ENCODE results near the gene SSH2.
"Not testable (repeated sequence)": the region's sequence is repeated elsewhere in the genome, so short reads cannot be mapped to it uniquely, and the experiment has no call there.

Gene SSH2

GRCh38 chr17:29779812-29780190, 150.2 kb downstream of the SSH2 start:
- not testable (repeated sequence) for DNase-seq (ENCODE audit: low read depth in 2 of 3, low spot score in 1 of 3)

GRCh38 chr17:29778956-29779811, 150.8 kb downstream of the SSH2 start:
- peak; percentile 67 to 85 (median 71) for DNase-seq (ENCODE audit: low read depth in 2 of 3, low spot score in 1 of 3)

- no peak for DNase-seq (ENCODE audit: low read depth in 2 of 3, low spot score in 1 of 3)
These were observed 152.4 kb downstream of the SSH2 start for GRCh38 chr17:29777663-29778062.

- DNase-seq (ENCODE audit: low read depth in 2 of 3, low spot score in 1 of 3), result no peak
These were observed 154.0 kb downstream of the SSH2 start for GRCh38 chr17:29776026-29776425.

GRCh38 chr17:29772981-29773380, 157.0 kb downstream of the SSH2 start:
- DNase-seq (ENCODE audit: low read depth in 2 of 3, low spot score in 1 of 3), result no peak

GRCh38 chr17:29771546-29771945, 158.5 kb downstream of the SSH2 start:
- DNase-seq (ENCODE audit: low read depth in 2 of 3, low spot score in 1 of 3), result no peak

- no peak for DNase-seq (ENCODE audit: low read depth in 2 of 3, low spot score in 1 of 3)
These were observed 160.8 kb downstream of the SSH2 start for GRCh38 chr17:29769225-29769624.

- DNase-seq (ENCODE audit: low read depth in 2 of 3, low spot score in 1 of 3), result no peak
These were observed 163.2 kb downstream of the SSH2 start for GRCh38 chr17:29766796-29767327.

GRCh38 chr17:29764748-29765147, 165.3 kb downstream of the SSH2 start:
- no peak for DNase-seq (ENCODE audit: low read depth in 2 of 3, low spot score in 1 of 3)

- no peak for DNase-seq (ENCODE audit: low read depth in 2 of 3, low spot score in 1 of 3)
These were observed 165.8 kb downstream of the SSH2 start for GRCh38 chr17:29764217-29764616.

- DNase-seq (ENCODE audit: low read depth in 2 of 3, low spot score in 1 of 3), result no peak
These were observed 166.8 kb downstream of the SSH2 start for GRCh38 chr17:29763273-29763672.

- DNase-seq (ENCODE audit: low read depth in 2 of 3, low spot score in 1 of 3), result peak; percentile 82 to 89 (median 83)
These were observed 168.8 kb downstream of the SSH2 start for GRCh38 chr17:29761040-29761761.

GRCh38 chr17:29760279-29761039, 169.6 kb downstream of the SSH2 start:
- DNase-seq (ENCODE audit: low read depth in 2 of 3, low spot score in 1 of 3), result peak in 2 of 3 donors; percentile 26 to 41

- no peak for DNase-seq (ENCODE audit: low read depth in 2 of 3, low spot score in 1 of 3)
These were observed 171.8 kb downstream of the SSH2 start for GRCh38 chr17:29758255-29758654.

- DNase-seq (ENCODE audit: low read depth in 2 of 3, low spot score in 1 of 3), result no peak
These were observed 172.2 kb downstream of the SSH2 start for GRCh38 chr17:29757788-29758187.

GRCh38 chr17:29753845-29754439, 176.1 kb downstream of the SSH2 start:
- no peak for DNase-seq (ENCODE audit: low read depth in 2 of 3, low spot score in 1 of 3)

- DNase-seq (ENCODE audit: low read depth in 2 of 3, low spot score in 1 of 3), result no peak
These were observed 180.8 kb downstream of the SSH2 start for GRCh38 chr17:29749045-29749825.

GRCh38 chr17:29748400-29748799, 181.6 kb downstream of the SSH2 start:
- DNase-seq (ENCODE audit: low read depth in 2 of 3, low spot score in 1 of 3), result no peak

- DNase-seq (ENCODE audit: low read depth in 2 of 3, low spot score in 1 of 3), result no peak
These were observed 182.4 kb downstream of the SSH2 start for GRCh38 chr17:29747660-29748059.

GRCh38 chr17:29746669-29747068, 183.4 kb downstream of the SSH2 start:
- no peak for DNase-seq (ENCODE audit: low read depth in 2 of 3, low spot score in 1 of 3)

Data from stimulated activated CD4-positive, alpha-beta T cell treated with anti-CD3 and anti-CD28 coated beads, Interleukin-12 subunit alpha, Interleukin-12 subunit beta, amount 100 ng/mL, for 48 hours (primary cell).